HepG2 (cell line): ENCODE data around the gene KCNF1. TPM values are rescaled to one million over a fixed set of nuclear protein-coding genes. Genes with fewer than 3 reads are reported as not detected.

Source experiments
- ATAC-seq: fragments of 200-7000 bp; cut with Tn5 transposase; 3 replicates; pipeline ENCODE4 v1.9.1; 2020; ENCODE audit warnings: mild to moderate bottlenecking, moderate library complexity
- BruUV-seq: library from RNA; stranded (reverse); fragments of 400-500 nt; replicated peaks from 2 replicates; lab custom pipeline; 2021; lab: Mats Ljungman, UMichigan
- CTCF ChIA-PET: fragments of 300-600 bp; formaldehyde crosslinking; extraction: SDS; loops from one replicate; lab custom pipeline; 2021; ENCODE audit warnings: low total read pairs, inconsistent platforms, low intra/inter-chr PET ratio; lab: Yijun Ruan, JAX
- POLR2A ChIA-PET: fragments of 350-600 bp; sonication (Branson Sonifier 250); formaldehyde crosslinking; loops from one replicate; lab custom pipeline; 2020; ENCODE audit warnings: antibody characterized with exemption, inconsistent platforms; lab: Yijun Ruan, JAX
- DNase-seq: peaks from one replicate; pipeline ENCODE4 v3.0.0-alpha.2; 2015; ENCODE audit warnings: low spot score
- FAIRE-seq: peaks from 3 replicates; lab custom pipeline; 2011; peaks lifted over from hg19 to GRCh38; lab: Jason Lieb, UNC
- H2AFZ ChIP-seq: one replicate; pipeline ENCODE4 v1.6.1; 2011; ENCODE audit warnings: low read length, inconsistent platforms
- H3K27ac ChIP-seq: fragments of 300-600 bp; 3 replicates; pipeline ENCODE4 v1.8.0; 2011; ENCODE audit warnings: mixed run types, mild to moderate bottlenecking, mixed read lengths, low read length, inconsistent platforms; ENCODE audit not compliant: insufficient read depth; ENCODE audit errors: extremely low read length
- H3K27me3 ChIP-seq, 2 experiments: fragments of 200-600 bp in 1 of 2; 2 replicates in 1 of 2; 3 replicates in 1 of 2; pipeline versions ENCODE4 v1.6.0 to v1.8.0; 2011; ENCODE audit warnings: low read length in 2 of 2, mild to moderate bottlenecking in 2 of 2, moderate library complexity in 2 of 2, inconsistent platforms in 1 of 2; ENCODE audit not compliant: insufficient read depth in 2 of 2, control insufficient read depth in 1 of 2
- H3K36me3 ChIP-seq, 2 experiments: fragments of 200-600 bp in 1 of 2; replicated peaks in 1 of 2; 2 replicates in 1 of 2; 3 replicates in 1 of 2; pipeline versions ENCODE4 v1.5.1 to v1.8.0; 2011; ENCODE audit warnings: low read length in 2 of 2, inconsistent platforms in 1 of 2; ENCODE audit not compliant: insufficient read depth in 2 of 2, control insufficient read depth in 1 of 2
- H3K4me1 ChIP-seq: 2 replicates; pipeline ENCODE4 v1.5.1; 2012; ENCODE audit warnings: low read length, inconsistent platforms; ENCODE audit not compliant: insufficient read depth
- H3K4me2 ChIP-seq: 2 replicates; pipeline ENCODE4 v1.6.0; 2011; ENCODE audit warnings: low read depth, low read length, inconsistent platforms
- H3K4me3 ChIP-seq, 3 experiments: fragments of 200-600 bp in 1 of 3; sonication (generic), shearing (Covaris generic) in 1 of 3; replicated peaks in 1 of 3; 2 replicates each; pipeline ENCODE4 v1.5.1; 2011 to 2016; ENCODE audit warnings: low read length in 3 of 3, inconsistent platforms in 2 of 3, low read depth in 2 of 3, mild to moderate bottlenecking in 2 of 3, control low read depth in 1 of 3, mixed read lengths in 1 of 3; ENCODE audit not compliant: insufficient read depth in 1 of 3
- H3K79me2 ChIP-seq: one replicate; pipeline ENCODE4 v1.6.1; 2011; ENCODE audit warnings: low read length, inconsistent platforms; ENCODE audit not compliant: insufficient read depth
- H3K9ac ChIP-seq: 2 replicates; pipeline ENCODE4 v1.6.0; 2011; ENCODE audit warnings: mild to moderate bottlenecking, low read depth, low read length, inconsistent platforms; ENCODE audit not compliant: insufficient read depth
- H3K9me3 ChIP-seq: 2 replicates; pipeline ENCODE4 v1.5.1; 2012; ENCODE audit warnings: mild to moderate bottlenecking, low read length
- H4K20me1 ChIP-seq: 2 replicates; pipeline ENCODE4 v1.6.0; 2011; ENCODE audit warnings: inconsistent platforms, mild to moderate bottlenecking, low read length, moderate library complexity; ENCODE audit not compliant: insufficient read depth
- AFF4 ChIP-seq: sonication (generic); formaldehyde crosslinking; IDR thresholded peaks from 2 replicates; pipeline ENCODE4 v1.4.0; 2020; ENCODE audit warnings: missing genetic modification reagents
- AHDC1 ChIP-seq: sonication (generic); formaldehyde crosslinking; IDR thresholded peaks from 2 replicates; pipeline ENCODE4 v1.5.1; 2020; ENCODE audit warnings: mild to moderate bottlenecking, missing genetic modification reagents, borderline replicate concordance
- AHR ChIP-seq: IDR thresholded peaks from 2 replicates; pipeline ENCODE4 v1.6.1; 2018; ENCODE audit warnings: missing genetic modification reagents, missing compliant biosample characterization
- ATF2 ChIP-seq: sonication (generic); formaldehyde crosslinking; IDR thresholded peaks from 2 replicates; pipeline ENCODE4 v1.4.0; 2020; ENCODE audit warnings: missing genetic modification reagents
- BORCS8-MEF2B ChIP-seq: sonication (generic); formaldehyde crosslinking; IDR thresholded peaks from 2 replicates; pipeline ENCODE4 v1.8.0; 2022; ENCODE audit warnings: mild to moderate bottlenecking, missing genetic modification reagents
- HIVEP1 ChIP-seq: sonication (generic); formaldehyde crosslinking; IDR thresholded peaks from 2 replicates; pipeline ENCODE4 v1.4.0; 2020; ENCODE audit warnings: mild to moderate bottlenecking, missing genetic modification reagents
- IKZF5 ChIP-seq: IDR thresholded peaks from 2 replicates; pipeline ENCODE4 v1.6.1; 2018; ENCODE audit warnings: missing genetic modification reagents, mild to moderate bottlenecking, missing compliant biosample characterization
- POLR2G ChIP-seq: fragments of 200-400 bp; formaldehyde crosslinking; IDR thresholded peaks from 2 replicates; pipeline ENCODE4 v1.6.1; 2018; ENCODE audit warnings: mild to moderate bottlenecking, low read depth, low read length, moderate library complexity
- SP1 ChIP-seq, 2 experiments: fragments of 450-650 bp in 1 of 2; sonication (generic) in 1 of 2; formaldehyde crosslinking in 1 of 2; IDR thresholded peaks; 2 replicates each; pipeline versions ENCODE4 v1.4.0 to v1.6.1; 2016 to 2020; ENCODE audit warnings: missing genetic modification reagents in 1 of 2
- ZNF10 ChIP-seq: sonication (generic); formaldehyde crosslinking; IDR thresholded peaks from 2 replicates; pipeline ENCODE4 v1.4.0; 2020; ENCODE audit warnings: mild to moderate bottlenecking, low read depth, missing genetic modification reagents, borderline replicate concordance
- ZNF44 ChIP-seq: sonication (generic); formaldehyde crosslinking; IDR thresholded peaks from 2 replicates; pipeline ENCODE4 v1.5.1; 2020; ENCODE audit warnings: mild to moderate bottlenecking, missing genetic modification reagents
- WGBS: methylation state at CpG from one replicate; pipeline ENCODE4 v1.1.6; 2017; ENCODE audit warnings: low lambda C conversion rate; 5-methylcytosine and 5-hydroxymethylcytosine counted together
- in situ Hi-C: cut with HindIII; loops from 2 replicates; pipeline ENCODE4 v1.10.0; 2017; ENCODE audit warnings: low pct_unique_long_range_greater_than_20kb; ENCODE audit not compliant: extremely low pct_ligation_motif_present
- intact Hi-C: fragments of 100-400 bp; cut with micrococcal nuclease; formaldehyde crosslinking; loops from one replicate; pipeline ENCODE4 v1.10.0; 2022; ENCODE audit not compliant: unreplicated experiment
- polyA plus RNA-seq, 8 experiments: library from polyadenylated mRNA; depleted of rRNA in 3 of 8; stranded (reverse) in 7 of 8; unstranded in 1 of 8; fragments of >200 nt; fragmentation: Illumina TruSeq in 4 of 8; extraction: Trizol in 4 of 8; gene quantifications; 2 replicates each; pipeline versions ENCODE4 v1.2.1 to v1.2.3, GENCODE V29; 2011 to 2016; ENCODE audit warnings: low read depth in 4 of 8, missing spikeins in 1 of 8, mixed read lengths in 1 of 8; ENCODE audit not compliant: insufficient read depth in 1 of 8
- total RNA-seq, 5 experiments: library from RNA; depleted of rRNA; stranded (reverse); fragments of >200 nt; fragmentation: Illumina TruSeq; extraction: Trizol; gene quantifications; 2 replicates each; pipeline ENCODE4 v1.2.3, GENCODE V29; 2016; ENCODE audit warnings: low read depth in 1 of 5

KCNF1 gene
- total and polyA plus RNA-seq, 2 of the 13 experiments (the other 11 are each of a cell fraction or from before 2014, with no cell fraction given): 0.09 to 0.12 TPM

- CTCF ChIA-PET: no interaction called here
- no peaks in the 10 kb centered on the region for H3K9me3 ChIP-seq
- ATAC-seq (no peak), DNase-seq (no peak), FAIRE-seq (no peak)
- H3K4me3 ChIP-seq: no peak overlapping the region
- no peaks in the 10 kb centered on the region for H3K4me1 ChIP-seq
- no TSS peak for BruUV-seq
- H2AFZ ChIP-seq: no peak overlapping the region
- H4K20me1 ChIP-seq: no peaks in the 10 kb centered on the region
- intact Hi-C loops: loop anchor here (10.0 kb wide), 1 partner anchor 1030 kb away; no protein-coding TSS in a partner anchor
- H3K4me2 ChIP-seq: no peak overlapping the region
- no peak overlapping the region for H3K27ac ChIP-seq
- no peaks in the 10 kb centered on the region for H3K36me3 ChIP-seq
- POLR2A ChIA-PET: no interaction called here
- no peak overlapping the region for H3K9ac ChIP-seq
- in situ Hi-C loops: loop anchor here (5.0 kb wide), 1 partner anchor 58 kb away; no protein-coding TSS in a partner anchor
- H3K79me2 ChIP-seq: no peaks in the 10 kb centered on the region
- H3K27me3 ChIP-seq: peaks cover 0 to 16% of the 10 kb centered on the region in 2 experiments; a peak in 2 of 5 replicates
- WGBS: 45% methylated on average over 2 of the region's 2 CpGs
- TF ChIP-seq AHDC1 (no peak), ATF2 (CRISPR knock-in tag) (no peak), AHR (no peak), ZNF44 (CRISPR knock-in tag) (no peak), ZNF10 (CRISPR knock-in tag) (no peak), IKZF5 (CRISPR knock-in tag) (no peak), POLR2G (no peak), BORCS8-MEF2B (CRISPR knock-in tag) (no peak), SP1 (IDR thresholded peaks at IDR 0.05) (no peak), SP1 (CRISPR knock-in tag; IDR thresholded peaks at IDR 0.05) (no peak), AFF4 (CRISPR knock-in tag) (no peak), HIVEP1 (CRISPR knock-in tag) (no peak)
Measured at GRCh38 chr2:10895231-10895630, 16.5 kb upstream of the KCNF1 start.
